HepG2 (cell line): ENCODE measurements around the gene SERINC4. TPM values are rescaled to one million over a fixed set of nuclear protein-coding genes. Genes with fewer than 3 reads are reported as not detected.

Experiments
- ATAD3A ChIP-seq: sonication (generic); formaldehyde crosslinking; IDR thresholded peaks from 2 replicates; pipeline ENCODE4 v1.4.0; 2020; ENCODE audit warnings: missing genetic modification reagents
- CENPT ChIP-seq: sonication (generic); formaldehyde crosslinking; IDR thresholded peaks from 2 replicates; pipeline ENCODE4 v1.8.0; 2022; ENCODE audit warnings: low read depth, mild to moderate bottlenecking, moderate library complexity, missing genetic modification reagents
- MAFG ChIP-seq: sonication (generic); formaldehyde crosslinking; IDR thresholded peaks from 2 replicates; pipeline ENCODE4 v1.5.1; 2020; ENCODE audit warnings: mild to moderate bottlenecking, missing genetic modification reagents
- TMF1 ChIP-seq: sonication (generic); formaldehyde crosslinking; IDR thresholded peaks from 2 replicates; pipeline ENCODE4 v1.8.1; 2022; ENCODE audit warnings: low read depth, missing genetic modification reagents
- TOE1 ChIP-seq: sonication (generic); formaldehyde crosslinking; IDR thresholded peaks from 2 replicates; pipeline ENCODE4 v1.4.0; 2020; ENCODE audit warnings: mild to moderate bottlenecking, missing genetic modification reagents
- ZBTB42 ChIP-seq: sonication (generic); formaldehyde crosslinking; IDR thresholded peaks from 2 replicates; pipeline ENCODE4 v1.5.0; 2020; ENCODE audit warnings: mild to moderate bottlenecking, missing genetic modification reagents
- ZFY ChIP-seq: sonication (generic); formaldehyde crosslinking; IDR thresholded peaks from 2 replicates; pipeline ENCODE4 v1.4.0; 2020; ENCODE audit warnings: missing genetic modification reagents
- ZNF891 ChIP-seq: sonication (generic); formaldehyde crosslinking; IDR thresholded peaks from 2 replicates; pipeline ENCODE4 v1.5.0; 2020; ENCODE audit warnings: mild to moderate bottlenecking, missing genetic modification reagents
- polyA plus RNA-seq, 8 experiments: library from polyadenylated mRNA; depleted of rRNA in 3 of 8; stranded (reverse) in 7 of 8; unstranded in 1 of 8; fragments of >200 nt; fragmentation: Illumina TruSeq in 4 of 8; extraction: Trizol in 4 of 8; gene quantifications; 2 replicates each; pipeline versions ENCODE4 v1.2.1 to v1.2.3, GENCODE V29; 2011 to 2016; ENCODE audit warnings: low read depth in 4 of 8, missing spikeins in 1 of 8, mixed read lengths in 1 of 8; ENCODE audit not compliant: insufficient read depth in 1 of 8
- total RNA-seq, 5 experiments: library from RNA; depleted of rRNA; stranded (reverse); fragments of >200 nt; fragmentation: Illumina TruSeq; extraction: Trizol; gene quantifications; 2 replicates each; pipeline ENCODE4 v1.2.3, GENCODE V29; 2016; ENCODE audit warnings: low read depth in 1 of 5
- TF ChIP-seq, protein P1 (sequence below): sonication (generic); formaldehyde crosslinking; IDR thresholded peaks from 2 replicates; pipeline ENCODE4 v1.5.1; 2020; ENCODE audit warnings: mild to moderate bottlenecking, missing genetic modification reagents
- TF ChIP-seq, protein P2 (sequence below): sonication (generic); formaldehyde crosslinking; IDR thresholded peaks from 2 replicates; pipeline ENCODE4 v1.4.0; 2020; ENCODE audit warnings: missing genetic modification reagents
- TF ChIP-seq, protein P3 (sequence below): sonication (generic); formaldehyde crosslinking; IDR thresholded peaks from 2 replicates; pipeline ENCODE4 v1.8.0; 2022; ENCODE audit warnings: missing genetic modification reagents, low read depth, mild to moderate bottlenecking, borderline replicate concordance
- TF ChIP-seq, protein P4 (sequence below): sonication (generic); formaldehyde crosslinking; IDR thresholded peaks from 2 replicates; pipeline ENCODE4 v1.8.0; 2022; ENCODE audit warnings: low read depth, missing genetic modification reagents
- TF ChIP-seq, protein P5 (sequence below): sonication (generic); formaldehyde crosslinking; IDR thresholded peaks from 2 replicates; pipeline ENCODE4 v1.9.0; 2021; ENCODE audit warnings: missing genetic modification reagents, mild to moderate bottlenecking, borderline replicate concordance
- TF ChIP-seq, protein P6 (sequence below): sonication (generic); formaldehyde crosslinking; IDR thresholded peaks from 2 replicates; pipeline ENCODE4 v1.5.0; 2020; ENCODE audit warnings: mild to moderate bottlenecking, missing genetic modification reagents, moderate library complexity
- TF ChIP-seq, protein P7 (sequence below): sonication (generic); formaldehyde crosslinking; IDR thresholded peaks from 2 replicates; pipeline ENCODE4 v1.4.0; 2020; ENCODE audit warnings: missing genetic modification reagents

SERINC4 gene
- total and polyA plus RNA-seq, 2 of the 13 experiments (the other 11 are each of a cell fraction or from before 2014, with no cell fraction given) = not detected

DNA sequence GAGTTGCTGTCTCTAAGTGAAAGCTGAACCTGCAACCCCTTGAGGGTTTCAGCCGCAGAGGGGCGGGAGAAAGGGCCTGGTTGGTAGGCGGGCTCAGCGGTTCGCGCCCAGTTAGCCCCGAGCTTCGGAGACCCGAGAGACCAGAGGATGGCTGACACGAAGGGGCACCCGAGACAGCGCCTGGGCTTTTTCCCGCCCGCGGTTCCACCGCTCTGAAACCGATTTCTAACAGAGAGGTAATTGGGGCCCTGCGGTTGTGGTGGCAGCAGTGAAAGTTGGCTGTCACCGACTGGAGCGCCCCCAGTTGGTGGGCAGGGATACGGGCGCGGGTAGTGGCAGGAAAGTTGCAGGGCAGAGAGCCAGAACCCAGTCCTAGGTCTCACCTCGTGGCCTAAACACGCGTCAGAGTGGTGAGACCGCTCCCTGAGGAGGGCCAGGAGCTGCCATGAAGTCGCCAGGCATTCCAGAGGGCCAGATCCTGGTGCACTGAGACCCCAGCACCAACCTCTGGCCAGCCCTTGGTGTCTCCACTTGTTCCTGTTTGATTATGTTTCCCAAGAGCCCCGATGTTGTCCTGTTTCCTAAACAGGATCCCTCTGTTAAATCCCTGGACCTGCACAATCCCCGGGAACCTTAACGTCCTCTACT is 22.6 kb downstream of the SERINC4 start (continued):
- TF ChIP-seq, protein P1, sequence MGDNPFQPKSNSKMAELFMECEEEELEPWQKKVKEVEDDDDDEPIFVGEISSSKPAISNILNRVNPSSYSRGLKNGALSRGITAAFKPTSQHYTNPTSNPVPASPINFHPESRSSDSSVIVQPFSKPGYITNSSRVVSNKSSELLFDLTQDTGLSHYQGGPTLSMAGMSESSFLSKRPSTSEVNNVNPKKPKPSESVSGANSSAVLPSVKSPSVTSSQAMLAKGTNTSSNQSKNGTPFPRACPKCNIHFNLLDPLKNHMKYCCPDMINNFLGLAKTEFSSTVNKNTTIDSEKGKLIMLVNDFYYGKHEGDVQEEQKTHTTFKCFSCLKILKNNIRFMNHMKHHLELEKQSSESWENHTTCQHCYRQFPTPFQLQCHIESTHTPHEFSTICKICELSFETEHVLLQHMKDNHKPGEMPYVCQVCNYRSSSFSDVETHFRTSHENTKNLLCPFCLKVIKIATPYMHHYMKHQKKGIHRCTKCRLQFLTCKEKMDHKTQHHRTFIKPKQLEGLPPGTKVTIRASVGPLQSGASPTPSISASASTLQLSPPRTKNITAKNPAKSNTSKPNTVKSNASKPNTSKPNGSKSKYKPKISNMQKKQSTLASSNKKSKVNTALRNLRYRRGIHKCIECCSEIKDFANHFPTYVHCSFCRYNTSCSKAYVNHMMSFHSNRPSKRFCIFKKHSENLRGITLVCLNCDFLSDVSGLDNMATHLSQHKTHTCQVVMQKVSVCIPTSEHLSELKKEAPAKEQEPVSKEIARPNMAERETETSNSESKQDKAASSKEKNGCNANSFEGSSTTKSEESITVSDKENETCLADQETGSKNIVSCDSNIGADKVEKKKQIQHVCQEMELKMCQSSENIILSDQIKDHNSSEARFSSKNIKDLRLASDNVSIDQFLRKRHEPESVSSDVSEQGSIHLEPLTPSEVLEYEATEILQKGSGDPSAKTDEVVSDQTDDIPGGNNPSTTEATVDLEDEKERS (CRISPR knock-in tag) = peak; percentile 41; the same call in 1 of the 2 replicates
- TF ChIP-seq ATAD3A (no peak), CENPT (CRISPR knock-in tag) (no peak), MAFG (CRISPR knock-in tag) (no peak), ZFY (CRISPR knock-in tag) (peak; percentile 65), TOE1 (no peak), ZNF891 (CRISPR knock-in tag) (peak; percentile 71), ZBTB42 (CRISPR knock-in tag) (no peak), TMF1 (CRISPR knock-in tag) (peak; percentile 65; the same call in 1 of the 2 replicates)
- TF ChIP-seq, protein P2, sequence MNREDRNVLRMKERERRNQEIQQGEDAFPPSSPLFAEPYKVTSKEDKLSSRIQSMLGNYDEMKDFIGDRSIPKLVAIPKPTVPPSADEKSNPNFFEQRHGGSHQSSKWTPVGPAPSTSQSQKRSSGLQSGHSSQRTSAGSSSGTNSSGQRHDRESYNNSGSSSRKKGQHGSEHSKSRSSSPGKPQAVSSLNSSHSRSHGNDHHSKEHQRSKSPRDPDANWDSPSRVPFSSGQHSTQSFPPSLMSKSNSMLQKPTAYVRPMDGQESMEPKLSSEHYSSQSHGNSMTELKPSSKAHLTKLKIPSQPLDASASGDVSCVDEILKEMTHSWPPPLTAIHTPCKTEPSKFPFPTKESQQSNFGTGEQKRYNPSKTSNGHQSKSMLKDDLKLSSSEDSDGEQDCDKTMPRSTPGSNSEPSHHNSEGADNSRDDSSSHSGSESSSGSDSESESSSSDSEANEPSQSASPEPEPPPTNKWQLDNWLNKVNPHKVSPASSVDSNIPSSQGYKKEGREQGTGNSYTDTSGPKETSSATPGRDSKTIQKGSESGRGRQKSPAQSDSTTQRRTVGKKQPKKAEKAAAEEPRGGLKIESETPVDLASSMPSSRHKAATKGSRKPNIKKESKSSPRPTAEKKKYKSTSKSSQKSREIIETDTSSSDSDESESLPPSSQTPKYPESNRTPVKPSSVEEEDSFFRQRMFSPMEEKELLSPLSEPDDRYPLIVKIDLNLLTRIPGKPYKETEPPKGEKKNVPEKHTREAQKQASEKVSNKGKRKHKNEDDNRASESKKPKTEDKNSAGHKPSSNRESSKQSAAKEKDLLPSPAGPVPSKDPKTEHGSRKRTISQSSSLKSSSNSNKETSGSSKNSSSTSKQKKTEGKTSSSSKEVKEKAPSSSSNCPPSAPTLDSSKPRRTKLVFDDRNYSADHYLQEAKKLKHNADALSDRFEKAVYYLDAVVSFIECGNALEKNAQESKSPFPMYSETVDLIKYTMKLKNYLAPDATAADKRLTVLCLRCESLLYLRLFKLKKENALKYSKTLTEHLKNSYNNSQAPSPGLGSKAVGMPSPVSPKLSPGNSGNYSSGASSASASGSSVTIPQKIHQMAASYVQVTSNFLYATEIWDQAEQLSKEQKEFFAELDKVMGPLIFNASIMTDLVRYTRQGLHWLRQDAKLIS (CRISPR knock-in tag) = no peak
- TF ChIP-seq, protein P3, sequence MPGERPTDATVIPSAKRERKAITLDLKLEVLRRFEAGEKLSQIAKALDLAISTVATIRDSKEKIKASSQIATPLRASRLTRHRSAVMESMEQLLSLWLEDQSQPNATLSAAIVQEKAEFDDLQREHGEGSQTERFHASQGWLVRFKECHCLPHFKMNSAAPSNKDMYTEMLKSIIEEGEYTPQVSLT (CRISPR knock-in tag) = no peak
- TF ChIP-seq, protein P4, sequence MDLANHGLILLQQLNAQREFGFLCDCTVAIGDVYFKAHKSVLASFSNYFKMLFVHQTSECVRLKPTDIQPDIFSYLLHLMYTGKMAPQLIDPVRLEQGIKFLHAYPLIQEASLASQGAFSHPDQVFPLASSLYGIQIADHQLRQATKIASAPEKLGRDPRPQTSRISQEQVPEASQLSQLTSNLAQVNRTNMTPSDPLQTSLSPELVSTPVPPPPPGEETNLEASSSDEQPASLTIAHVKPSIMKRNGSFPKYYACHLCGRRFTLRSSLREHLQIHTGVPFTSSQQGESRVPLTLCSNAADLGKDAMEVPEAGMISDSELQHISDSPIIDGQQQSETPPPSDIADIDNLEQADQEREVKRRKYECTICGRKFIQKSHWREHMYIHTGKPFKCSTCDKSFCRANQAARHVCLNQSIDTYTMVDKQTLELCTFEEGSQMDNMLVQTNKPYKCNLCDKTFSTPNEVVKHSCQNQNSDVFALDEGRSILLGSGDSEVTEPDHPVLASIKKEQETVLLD = no peak
- TF ChIP-seq, protein P5, sequence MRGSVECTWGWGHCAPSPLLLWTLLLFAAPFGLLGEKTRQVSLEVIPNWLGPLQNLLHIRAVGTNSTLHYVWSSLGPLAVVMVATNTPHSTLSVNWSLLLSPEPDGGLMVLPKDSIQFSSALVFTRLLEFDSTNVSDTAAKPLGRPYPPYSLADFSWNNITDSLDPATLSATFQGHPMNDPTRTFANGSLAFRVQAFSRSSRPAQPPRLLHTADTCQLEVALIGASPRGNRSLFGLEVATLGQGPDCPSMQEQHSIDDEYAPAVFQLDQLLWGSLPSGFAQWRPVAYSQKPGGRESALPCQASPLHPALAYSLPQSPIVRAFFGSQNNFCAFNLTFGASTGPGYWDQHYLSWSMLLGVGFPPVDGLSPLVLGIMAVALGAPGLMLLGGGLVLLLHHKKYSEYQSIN = no peak
- TF ChIP-seq, protein P6, sequence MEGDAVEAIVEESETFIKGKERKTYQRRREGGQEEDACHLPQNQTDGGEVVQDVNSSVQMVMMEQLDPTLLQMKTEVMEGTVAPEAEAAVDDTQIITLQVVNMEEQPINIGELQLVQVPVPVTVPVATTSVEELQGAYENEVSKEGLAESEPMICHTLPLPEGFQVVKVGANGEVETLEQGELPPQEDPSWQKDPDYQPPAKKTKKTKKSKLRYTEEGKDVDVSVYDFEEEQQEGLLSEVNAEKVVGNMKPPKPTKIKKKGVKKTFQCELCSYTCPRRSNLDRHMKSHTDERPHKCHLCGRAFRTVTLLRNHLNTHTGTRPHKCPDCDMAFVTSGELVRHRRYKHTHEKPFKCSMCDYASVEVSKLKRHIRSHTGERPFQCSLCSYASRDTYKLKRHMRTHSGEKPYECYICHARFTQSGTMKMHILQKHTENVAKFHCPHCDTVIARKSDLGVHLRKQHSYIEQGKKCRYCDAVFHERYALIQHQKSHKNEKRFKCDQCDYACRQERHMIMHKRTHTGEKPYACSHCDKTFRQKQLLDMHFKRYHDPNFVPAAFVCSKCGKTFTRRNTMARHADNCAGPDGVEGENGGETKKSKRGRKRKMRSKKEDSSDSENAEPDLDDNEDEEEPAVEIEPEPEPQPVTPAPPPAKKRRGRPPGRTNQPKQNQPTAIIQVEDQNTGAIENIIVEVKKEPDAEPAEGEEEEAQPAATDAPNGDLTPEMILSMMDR = peak; percentile 94
- TF ChIP-seq, protein P7, sequence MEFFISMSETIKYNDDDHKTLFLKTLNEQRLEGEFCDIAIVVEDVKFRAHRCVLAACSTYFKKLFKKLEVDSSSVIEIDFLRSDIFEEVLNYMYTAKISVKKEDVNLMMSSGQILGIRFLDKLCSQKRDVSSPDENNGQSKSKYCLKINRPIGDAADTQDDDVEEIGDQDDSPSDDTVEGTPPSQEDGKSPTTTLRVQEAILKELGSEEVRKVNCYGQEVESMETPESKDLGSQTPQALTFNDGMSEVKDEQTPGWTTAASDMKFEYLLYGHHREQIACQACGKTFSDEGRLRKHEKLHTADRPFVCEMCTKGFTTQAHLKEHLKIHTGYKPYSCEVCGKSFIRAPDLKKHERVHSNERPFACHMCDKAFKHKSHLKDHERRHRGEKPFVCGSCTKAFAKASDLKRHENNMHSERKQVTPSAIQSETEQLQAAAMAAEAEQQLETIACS (CRISPR knock-in tag) = no peak
